Measurements from ENCODE around the gene DDX52. TPM values are rescaled to one million over a fixed set of nuclear protein-coding genes. Genes with fewer than 3 reads are reported as not detected.
"Not testable (repeated sequence)": the region's sequence is repeated elsewhere in the genome, so short reads cannot be mapped to it uniquely, and the experiment has no call there.

Gene DDX52
- total RNA-seq, 2 experiments from 2014 or later = 28.2 to 28.6 TPM

DNA sequence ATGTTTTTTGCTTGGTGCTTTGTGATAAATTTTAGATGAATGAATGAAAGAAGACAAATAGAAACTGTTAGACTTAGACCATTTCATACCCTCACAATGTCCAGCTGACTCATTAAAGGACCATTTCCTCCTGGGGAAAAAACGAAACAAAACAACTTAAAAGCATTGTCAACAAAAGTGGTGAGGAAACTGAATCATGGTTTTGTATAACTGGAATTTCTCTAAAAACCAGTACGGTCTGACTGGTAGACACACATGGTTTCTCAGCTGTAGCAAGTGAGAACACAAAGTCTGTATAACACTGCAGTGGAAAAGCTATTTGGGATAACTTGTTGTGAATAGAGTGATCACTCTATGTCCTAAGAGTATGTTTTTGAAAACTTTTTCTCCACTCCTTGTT lies 5.3 kb upstream of the DDX52 start:
- Mint-ChIP-seq H3K27ac (no peak overlapping the region), H3K36me3 (ENCODE audit: low read depth) (no peaks in the 10 kb centered on the region), H3K27me3 (ENCODE audit: low read depth) (peaks cover 68% of the 10 kb centered on the region), H3K9me3 (ENCODE audit: insufficient read depth) (no peaks in the 10 kb centered on the region), H3K4me3 (no peak overlapping the region), H3K4me1 (ENCODE audit: low read depth) (peaks cover 4% of the 10 kb centered on the region)
- POLR2A ChIA-PET = no interaction called here
- CTCF ChIA-PET = interaction anchor here (0.9 to 3.7 kb wide), 4 partner anchors 8 to 168 kb away, joined by 3 to 22 read pairs (median 10); no protein-coding TSS in a partner anchor
- DNase-seq (no peak), ATAC-seq (no peak)

DNA sequence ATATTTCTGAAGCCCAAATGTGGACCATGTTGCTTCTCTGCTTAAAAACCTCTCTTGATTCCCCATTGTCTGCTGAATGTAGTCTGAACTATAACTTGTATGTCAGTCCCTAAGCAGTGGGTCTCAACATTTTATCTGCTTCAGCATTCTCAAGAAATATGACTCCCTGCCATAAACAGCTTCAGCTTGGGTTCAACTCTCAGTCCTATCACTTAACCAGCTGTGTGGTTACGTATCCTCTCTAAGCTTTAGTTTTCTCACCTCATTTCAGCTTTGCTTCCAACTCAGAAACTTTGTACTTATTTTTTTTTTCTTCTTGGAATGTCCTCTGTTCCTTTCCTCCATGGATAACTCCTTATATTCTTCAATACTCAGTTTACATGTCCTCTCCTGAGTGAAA lies 4.6 kb upstream of the DDX52 start:
- POLR2A ChIA-PET = no interaction called here
- DNase-seq (no peak), ATAC-seq (no peak)
- H3K9me3 Mint-ChIP-seq (ENCODE audit: insufficient read depth) = no peaks in the 10 kb centered on the region
- no peaks in the 10 kb centered on the region for H3K36me3 Mint-ChIP-seq (ENCODE audit: low read depth)
- peaks cover 66% of the 10 kb centered on the region for H3K27me3 Mint-ChIP-seq (ENCODE audit: low read depth)
- CTCF ChIA-PET = interaction anchor here (0.9 to 3.7 kb wide), 4 partner anchors 9 to 168 kb away, joined by 3 to 22 read pairs (median 10); no protein-coding TSS in a partner anchor
- H3K4me3 Mint-ChIP-seq = no peak overlapping the region
- H3K27ac Mint-ChIP-seq = no peak overlapping the region
- peaks cover 4% of the 10 kb centered on the region for H3K4me1 Mint-ChIP-seq (ENCODE audit: low read depth)

DNA sequence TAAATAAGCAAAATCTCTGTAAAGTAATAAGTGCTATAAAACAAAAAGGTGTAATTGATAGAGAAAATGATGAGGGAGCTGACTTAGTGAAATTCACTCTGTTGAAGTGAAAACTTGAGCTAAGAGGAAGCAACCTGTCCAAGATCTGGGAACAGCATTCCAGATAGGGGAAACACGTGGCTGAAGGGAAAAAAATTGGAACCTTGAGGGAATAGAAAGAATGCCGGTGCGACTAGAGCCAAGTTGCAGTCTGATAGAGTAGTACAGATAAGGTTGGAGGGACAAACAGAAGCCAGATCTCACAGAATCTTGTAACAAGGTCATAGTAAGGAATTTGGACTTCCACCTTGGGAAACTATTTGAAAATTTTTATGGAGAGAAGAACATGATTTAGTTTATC lies 623 bp upstream of the DDX52 start:
- ATAC-seq = no peak
- Mint-ChIP-seq H3K4me1 (ENCODE audit: low read depth) (peaks cover 31% of the 10 kb centered on the region), H3K36me3 (ENCODE audit: low read depth) (peaks cover 24% of the 10 kb centered on the region), H3K4me3 (peak overlapping the region; percentile 95), H3K27me3 (ENCODE audit: low read depth) (peaks cover 43% of the 10 kb centered on the region), H3K9me3 (ENCODE audit: insufficient read depth) (no peaks in the 10 kb centered on the region), H3K27ac (no peak overlapping the region)
- ChIA-PET CTCF (interaction anchor here (0.8 to 2.3 kb wide), 6 partner anchors 11 to 148 kb away, joined by 3 to 15 read pairs (median 4); partner anchors contain the start of gene SYNRG), POLR2A (no interaction called here)
- DNase-seq = no peak

DNA sequence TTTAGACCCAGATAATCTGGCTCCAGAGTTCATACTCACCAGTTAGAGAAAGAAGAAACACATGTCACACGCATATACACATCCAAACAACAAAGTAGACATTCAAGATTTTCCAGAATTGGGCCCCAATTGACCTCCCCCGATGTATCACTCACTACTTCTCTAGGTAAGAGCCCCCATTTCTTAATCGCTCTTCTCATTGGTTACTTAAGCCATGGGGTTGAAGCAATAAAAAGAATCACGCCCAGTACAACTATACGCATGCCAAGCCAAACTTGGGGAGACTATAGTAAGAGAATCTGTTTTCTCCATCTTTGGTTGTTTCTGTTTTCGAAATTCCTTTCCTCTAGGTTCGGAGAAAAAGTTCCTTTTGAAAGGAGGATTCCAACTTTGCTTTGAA lies 565 bp downstream of the DDX52 start:
- Mint-ChIP-seq H3K9me3 (ENCODE audit: insufficient read depth) (no peaks in the 10 kb centered on the region), H3K36me3 (ENCODE audit: low read depth) (peaks cover 32% of the 10 kb centered on the region), H3K4me1 (ENCODE audit: low read depth) (peaks cover 32% of the 10 kb centered on the region), H3K27me3 (ENCODE audit: low read depth) (peaks cover 31% of the 10 kb centered on the region), H3K27ac (peak overlapping the region; percentile 91), H3K4me3 (peak overlapping the region; percentile 95)
- ATAC-seq (peak; percentile 59), DNase-seq (no peak)
- ChIA-PET POLR2A (interaction anchor here (1.2 kb wide), 1 partner anchor 33 kb away, joined by 3 read pairs; the partner anchor contains the start of gene SYNRG), CTCF (interaction anchor here (1.3 to 2.3 kb wide), 3 partner anchors 34 to 149 kb away, joined by 3 to 15 read pairs (median 3); partner anchors contain the start of gene SYNRG)

DNA sequence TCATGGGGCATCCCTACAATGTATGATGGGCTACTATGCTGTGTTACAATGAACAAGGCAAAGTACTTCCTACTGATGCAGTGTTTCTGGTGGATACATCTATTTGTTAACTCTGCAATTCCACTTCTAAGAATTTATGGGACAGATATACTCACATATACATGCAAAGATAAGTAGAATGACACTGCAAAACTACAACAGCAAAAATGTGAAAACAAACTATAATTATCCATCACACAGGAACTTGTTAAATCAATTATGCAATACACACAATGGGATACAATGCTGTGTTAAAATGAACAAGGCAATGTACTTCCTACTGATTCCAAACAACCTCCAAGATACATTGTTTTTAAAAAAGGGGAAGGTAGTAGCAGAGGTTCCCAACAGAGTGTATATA lies 3.2 kb downstream of the DDX52 start:
- ATAC-seq (no peak), DNase-seq (no peak)
- Mint-ChIP-seq H3K4me3 (no peak overlapping the region), H3K9me3 (ENCODE audit: insufficient read depth) (no peaks in the 10 kb centered on the region), H3K4me1 (ENCODE audit: low read depth) (peaks cover 32% of the 10 kb centered on the region), H3K27ac (no peak overlapping the region), H3K27me3 (ENCODE audit: low read depth) (peaks cover 11% of the 10 kb centered on the region), H3K36me3 (ENCODE audit: low read depth) (peaks cover 47% of the 10 kb centered on the region)
- CTCF ChIA-PET = no interaction called here
- POLR2A ChIA-PET = interaction anchor here (0.7 kb wide), 1 partner anchor 50 kb away, joined by 3 read pairs; no protein-coding TSS in a partner anchor

DNA sequence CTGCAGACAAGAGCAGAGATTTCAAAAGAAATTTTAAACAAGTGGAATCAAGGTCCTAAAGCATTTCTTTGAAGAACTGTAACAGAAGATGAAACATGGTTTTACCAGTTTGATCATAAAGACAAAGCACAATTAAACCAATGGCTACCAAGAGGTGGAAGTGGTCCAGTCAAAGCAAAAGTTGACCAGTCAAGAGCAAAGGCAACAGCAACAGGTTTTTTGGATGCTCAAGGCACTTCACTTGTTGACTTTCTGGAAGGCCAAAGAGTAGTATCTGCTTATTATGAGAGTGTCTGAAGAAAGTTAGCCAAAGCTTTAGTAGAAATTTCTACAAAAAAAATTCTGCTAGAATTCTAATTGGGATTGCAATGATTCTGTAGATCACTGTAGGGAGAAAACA lies 5.3 kb downstream of the DDX52 start:
- DNase-seq (no peak), ATAC-seq (no peak)
- ChIA-PET POLR2A (no interaction called here), CTCF (no interaction called here)
- H3K36me3 Mint-ChIP-seq (ENCODE audit: low read depth) = peaks cover 49% of the 10 kb centered on the region
- no peak overlapping the region for H3K27ac Mint-ChIP-seq
- no peak overlapping the region for H3K4me3 Mint-ChIP-seq
- no peaks in the 10 kb centered on the region for H3K9me3 Mint-ChIP-seq (ENCODE audit: insufficient read depth)
- H3K4me1 Mint-ChIP-seq (ENCODE audit: low read depth) = peaks cover 28% of the 10 kb centered on the region
- H3K27me3 Mint-ChIP-seq (ENCODE audit: low read depth) = no peaks in the 10 kb centered on the region

DNA sequence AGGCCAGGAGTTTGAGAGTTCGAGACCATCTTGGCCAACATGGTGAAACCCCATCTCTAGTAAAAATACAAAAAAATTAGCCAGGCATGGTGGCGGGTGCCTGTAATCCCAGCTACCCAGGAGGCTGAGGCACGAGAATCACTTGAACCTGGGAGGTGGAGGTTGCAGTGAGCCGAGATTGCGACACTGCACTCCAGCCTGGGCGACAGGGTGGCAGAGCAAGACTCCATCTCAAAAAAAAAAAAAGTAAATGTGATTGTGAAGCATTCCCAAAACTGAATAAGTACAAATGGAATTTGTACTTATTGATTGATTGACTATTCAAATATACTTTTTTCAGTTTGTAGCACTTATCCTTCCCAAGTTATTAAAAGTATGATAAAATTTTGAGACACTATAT lies 26.8 kb downstream of the DDX52 start:
- ATAC-seq; H3K27ac Mint-ChIP-seq; H3K4me1 Mint-ChIP-seq (ENCODE audit: low read depth); DNase-seq; H3K9me3 Mint-ChIP-seq (ENCODE audit: insufficient read depth); H3K27me3 Mint-ChIP-seq (ENCODE audit: low read depth); CTCF ChIA-PET; POLR2A ChIA-PET; H3K4me3 Mint-ChIP-seq: not testable (repeated sequence)
- H3K36me3 Mint-ChIP-seq (ENCODE audit: low read depth) = peaks cover 38% of the 10 kb centered on the region

DNA sequence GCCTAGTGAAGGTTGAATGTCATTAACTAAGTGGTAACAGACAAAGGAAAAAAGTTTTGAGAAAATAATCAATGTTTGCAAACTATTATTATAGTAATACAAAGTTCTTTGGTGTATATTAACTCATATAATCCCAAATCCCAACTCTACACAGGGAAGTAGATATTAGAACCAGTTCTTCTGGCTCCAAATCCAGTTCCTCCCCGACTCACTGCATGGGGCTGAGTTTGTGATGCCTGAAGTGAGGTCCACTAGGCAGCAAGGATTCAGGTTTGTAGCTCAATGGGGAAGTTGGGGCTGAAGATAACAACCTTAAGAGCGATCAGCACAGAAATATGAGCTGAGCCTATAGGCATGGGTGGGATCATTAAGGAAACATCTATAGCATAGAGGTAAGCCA lies 28.4 kb downstream of the DDX52 start:
- no peak overlapping the region for H3K4me3 Mint-ChIP-seq
- H3K4me1 Mint-ChIP-seq (ENCODE audit: low read depth) = peaks cover 9% of the 10 kb centered on the region

DNA sequence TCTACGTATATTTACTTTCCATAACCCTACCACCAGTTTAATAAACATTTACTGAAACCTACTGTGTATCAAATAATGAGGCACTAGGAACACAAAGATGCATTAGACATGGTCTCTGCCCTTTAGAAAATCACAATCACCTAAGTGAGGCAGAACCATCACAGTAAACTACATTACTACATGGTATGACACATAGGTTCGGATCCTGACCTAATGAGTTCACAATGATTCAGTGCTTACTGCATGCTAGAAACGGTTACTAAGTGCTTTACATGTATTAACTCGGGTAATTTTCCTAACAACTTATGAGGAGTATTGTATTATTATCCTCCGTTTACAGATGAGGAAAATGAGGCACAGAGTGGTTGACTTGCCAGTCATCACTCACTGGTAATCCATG lies 28.9 kb downstream of the DDX52 start:
- peaks cover 29% of the 10 kb centered on the region for H3K36me3 Mint-ChIP-seq (ENCODE audit: low read depth)
- no peaks in the 10 kb centered on the region for H3K27me3 Mint-ChIP-seq (ENCODE audit: low read depth)
- ChIA-PET CTCF (no interaction called here), POLR2A (no interaction called here)
- no peak overlapping the region for H3K27ac Mint-ChIP-seq
- no peaks in the 10 kb centered on the region for H3K9me3 Mint-ChIP-seq (ENCODE audit: insufficient read depth)
- ATAC-seq = no peak
- DNase-seq = no peak
- H3K4me3 Mint-ChIP-seq = no peak overlapping the region
- peaks cover 13% of the 10 kb centered on the region for H3K4me1 Mint-ChIP-seq (ENCODE audit: low read depth)

More for the DNA sequence above, 28.4 kb downstream of the DDX52 start:
- ChIA-PET POLR2A (no interaction called here), CTCF (no interaction called here)
- Mint-ChIP-seq H3K27ac (no peak overlapping the region), H3K36me3 (ENCODE audit: low read depth) (peaks cover 30% of the 10 kb centered on the region), H3K9me3 (ENCODE audit: insufficient read depth) (no peaks in the 10 kb centered on the region), H3K27me3 (ENCODE audit: low read depth) (no peaks in the 10 kb centered on the region)
- ATAC-seq (no peak), DNase-seq (no peak)

DNA sequence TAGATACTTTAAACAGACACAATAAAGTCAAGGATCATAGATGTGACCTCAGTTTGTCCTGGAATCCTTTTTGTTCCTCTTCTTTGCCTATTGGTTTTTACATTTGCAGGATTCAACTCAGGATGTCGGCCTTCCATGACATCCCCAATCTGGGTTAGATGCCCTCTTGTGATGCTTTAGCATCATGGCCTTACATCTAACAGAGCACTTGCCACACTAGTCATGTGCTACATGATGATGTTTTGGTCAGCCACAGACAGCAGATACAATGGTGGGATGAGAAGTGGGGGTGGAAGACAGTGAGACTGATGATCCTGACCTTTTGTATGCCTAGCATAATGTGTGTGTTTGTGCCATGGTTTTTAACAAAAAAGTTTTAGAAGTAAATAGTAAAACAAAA lies 32.3 kb downstream of the DDX52 start:
- Mint-ChIP-seq H3K27me3 (ENCODE audit: low read depth) (no peaks in the 10 kb centered on the region), H3K36me3 (ENCODE audit: low read depth) (peaks cover 38% of the 10 kb centered on the region), H3K4me3 (no peak overlapping the region), H3K27ac (no peak overlapping the region), H3K9me3 (ENCODE audit: insufficient read depth) (no peaks in the 10 kb centered on the region), H3K4me1 (ENCODE audit: low read depth) (peaks cover 22% of the 10 kb centered on the region)
- POLR2A ChIA-PET = no interaction called here
- ATAC-seq (no peak), DNase-seq (no peak)
- CTCF ChIA-PET = interaction anchor here (1.4 to 4.2 kb wide), 6 partner anchors 8 to 205 kb away, joined by 3 to 19 read pairs (median 12); no protein-coding TSS in a partner anchor

DNA sequence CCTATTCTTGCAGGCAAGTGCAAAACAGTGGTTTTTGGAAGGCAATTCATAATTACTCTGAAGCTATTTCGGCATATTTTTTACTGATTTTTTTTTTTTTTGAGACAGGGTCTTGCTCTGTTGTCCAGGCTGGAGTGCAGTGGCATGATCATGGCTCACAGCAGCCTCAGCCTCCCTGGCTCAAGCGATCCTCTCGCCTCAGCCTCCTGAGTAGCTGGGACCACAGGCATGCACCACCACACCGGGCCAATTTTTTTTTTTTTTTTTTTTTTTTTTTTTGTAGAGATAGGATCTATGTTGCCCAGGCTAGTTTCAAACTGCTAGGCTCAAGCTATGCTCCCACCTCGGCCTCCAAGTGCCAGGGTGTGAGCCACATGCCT lies 33.2 kb downstream of the DDX52 start:
- Mint-ChIP-seq H3K4me1 (ENCODE audit: low read depth) (peaks cover 32% of the 10 kb centered on the region), H3K4me3 (peak overlapping the region; percentile 81), H3K27ac (peak overlapping the region; percentile 78), H3K36me3 (ENCODE audit: low read depth) (peaks cover 41% of the 10 kb centered on the region)
- ChIA-PET CTCF (interaction anchor here (0.7 to 4.2 kb wide), 20 partner anchors 9 to 206 kb away, joined by 3 to 22 read pairs (median 6); no protein-coding TSS in a partner anchor), POLR2A (interaction anchor here (0.6 to 1.6 kb wide), 5 partner anchors 26 to 1009 kb away, joined by 3 to 5 read pairs (median 3); partner anchors contain the start of genes DDX52 and MRM1)
- H3K27me3 Mint-ChIP-seq (ENCODE audit: low read depth); DNase-seq; H3K9me3 Mint-ChIP-seq (ENCODE audit: insufficient read depth); ATAC-seq: not testable (repeated sequence)

DNA sequence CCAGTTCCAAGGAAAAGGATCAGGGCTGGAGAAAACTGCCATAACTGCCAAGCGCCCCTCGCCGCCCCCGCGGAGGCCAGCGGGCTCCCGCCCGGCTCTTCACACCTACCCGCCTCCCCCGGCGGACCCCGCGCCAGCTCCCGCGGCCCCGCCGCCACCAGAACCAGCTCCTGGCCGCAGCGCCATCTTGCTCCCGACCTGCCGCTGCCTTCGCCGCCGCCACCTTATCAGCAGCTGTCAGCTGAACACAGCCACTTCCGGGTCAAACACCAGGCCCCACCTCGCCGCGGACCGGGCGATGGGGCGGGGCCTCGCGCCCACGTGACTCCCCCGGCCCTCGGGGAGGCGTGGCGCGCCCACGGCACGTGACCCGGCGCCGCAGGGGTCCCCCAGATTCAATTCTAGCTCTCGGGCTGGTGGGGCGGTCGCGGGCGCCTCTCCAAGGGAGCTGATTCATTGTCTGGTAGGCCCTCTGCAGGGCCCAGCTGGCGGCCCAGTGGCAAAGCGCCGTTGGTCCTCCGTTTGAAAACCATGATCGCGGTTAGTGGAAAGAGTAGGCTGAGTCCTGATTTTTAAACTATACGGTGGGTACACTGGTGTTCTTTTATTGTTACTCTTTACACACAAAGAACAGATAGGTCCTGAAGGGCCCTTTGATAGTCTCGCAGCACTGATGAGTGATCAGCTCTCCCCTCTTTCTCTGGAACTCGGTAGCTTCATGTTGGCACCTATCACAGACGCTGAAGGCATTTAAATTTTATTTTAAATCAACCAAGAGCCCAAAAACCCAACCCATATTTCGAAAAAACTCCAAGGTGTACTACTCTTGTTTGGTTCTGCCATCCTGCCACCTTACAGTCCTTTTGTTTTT lies 33.8 kb downstream of the DDX52 start, which contains the start of gene SYNRG:
Gene SYNRG (minus strand): TSS at position 249 of the 871 bp plus-strand sequence. CDS start 63 bp downstream, at position 186.
- Mint-ChIP-seq H3K27ac (peak within 1 kb of the TSS; percentile 94), H3K4me1 (ENCODE audit: low read depth) (peaks cover 38% of the 10 kb centered on the region), H3K27me3 (ENCODE audit: low read depth) (no peaks in the 10 kb centered on the region), H3K4me3 (peak within 1 kb of the TSS; percentile 81), H3K9me3 (ENCODE audit: insufficient read depth) (no peaks in the 10 kb centered on the region), H3K36me3 (ENCODE audit: low read depth) (peaks cover 44% of the 10 kb centered on the region)
- POLR2A ChIA-PET = interaction anchor here (0.6 to 1.6 kb wide), 11 partner anchors 12 to 1008 kb away, joined by 3 to 5 read pairs (median 4); partner anchors contain the start of genes ACACA, DDX52, MRM1 and TADA2A
- DNase-seq (peak; percentile 96), ATAC-seq (peak; percentile 85)
- CTCF ChIA-PET = interaction anchor here (0.8 to 4.2 kb wide), 21 partner anchors 10 to 206 kb away, joined by 3 to 22 read pairs (median 6); partner anchors contain the start of gene DDX52
